ENCODE results near the gene SFTPA2.

DNA sequence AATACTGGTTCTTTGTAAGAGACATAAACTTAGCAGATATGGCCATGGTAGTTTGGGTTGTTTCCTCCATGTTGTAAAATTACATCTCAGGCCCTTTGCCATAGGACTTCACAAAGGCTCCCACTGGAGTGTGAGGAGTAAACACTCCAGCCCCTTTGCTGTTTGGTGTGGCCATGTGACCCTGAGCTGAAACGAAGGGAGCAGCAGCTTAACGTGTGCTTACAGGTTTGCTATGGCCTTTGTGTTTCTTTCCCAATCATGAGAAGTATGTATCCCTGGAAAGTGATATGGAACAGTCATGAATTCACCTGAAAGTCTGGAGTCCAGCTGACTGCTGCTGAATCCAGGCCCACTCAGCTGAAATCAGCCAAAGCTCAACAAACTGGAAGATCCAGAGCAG lies 26.7 kb upstream of the SFTPA2 start:
- TF ChIP-seq, protein P1, sequence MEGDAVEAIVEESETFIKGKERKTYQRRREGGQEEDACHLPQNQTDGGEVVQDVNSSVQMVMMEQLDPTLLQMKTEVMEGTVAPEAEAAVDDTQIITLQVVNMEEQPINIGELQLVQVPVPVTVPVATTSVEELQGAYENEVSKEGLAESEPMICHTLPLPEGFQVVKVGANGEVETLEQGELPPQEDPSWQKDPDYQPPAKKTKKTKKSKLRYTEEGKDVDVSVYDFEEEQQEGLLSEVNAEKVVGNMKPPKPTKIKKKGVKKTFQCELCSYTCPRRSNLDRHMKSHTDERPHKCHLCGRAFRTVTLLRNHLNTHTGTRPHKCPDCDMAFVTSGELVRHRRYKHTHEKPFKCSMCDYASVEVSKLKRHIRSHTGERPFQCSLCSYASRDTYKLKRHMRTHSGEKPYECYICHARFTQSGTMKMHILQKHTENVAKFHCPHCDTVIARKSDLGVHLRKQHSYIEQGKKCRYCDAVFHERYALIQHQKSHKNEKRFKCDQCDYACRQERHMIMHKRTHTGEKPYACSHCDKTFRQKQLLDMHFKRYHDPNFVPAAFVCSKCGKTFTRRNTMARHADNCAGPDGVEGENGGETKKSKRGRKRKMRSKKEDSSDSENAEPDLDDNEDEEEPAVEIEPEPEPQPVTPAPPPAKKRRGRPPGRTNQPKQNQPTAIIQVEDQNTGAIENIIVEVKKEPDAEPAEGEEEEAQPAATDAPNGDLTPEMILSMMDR (IDR thresholded peaks at IDR 0.05; ENCODE audit: low read length), result no peak
- TF ChIP-seq EZH2phosphoT487 (IDR thresholded peaks at IDR 0.05; ENCODE audit: low read length) (no peak), EZH2 (optimal IDR thresholded peaks at IDR 0.05; ENCODE audit: low read depth, low read length) (no peak)
